ENCODE results near the gene TMEM151A. TPM values are rescaled to one million over a fixed set of nuclear protein-coding genes. Genes with fewer than 3 reads are reported as not detected.
"Not testable (repeated sequence)": the region's sequence is repeated elsewhere in the genome, so short reads cannot be mapped to it uniquely, and the experiment has no call there.

TMEM151A gene
- total and polyA plus RNA-seq, 5 experiments from 2014 or later, result 0.13 TPM; not detected in 4

- peak within 1 kb of the TSS; percentile 95 to 100 (median 99) for H3K27ac Mint-ChIP-seq
- POLR2A ChIA-PET, result interaction anchor here (0.6 to 6.7 kb wide), 18 partner anchors 14 to 1151 kb away, joined by 3 to 102 read pairs (median 5); partner anchors contain the start of genes BRMS1, CCDC85B, CD248 and CNIH2
- peaks cover 3 to 40% (median 7%) of the 10 kb centered on the region in 3 donors for H3K36me3 Mint-ChIP-seq
- DNase-seq (peak; percentile 98 to 100 (median 100)), ATAC-seq (peak; percentile 76 to 80)
- H3K27me3 Mint-ChIP-seq, result peaks cover 0 to 2% (median 0%) of the 10 kb centered on the region in 5 donors
- H3K4me1 Mint-ChIP-seq, result peaks cover 23 to 50% (median 45%) of the 10 kb centered on the region in 4 donors
- H3K4me3 Mint-ChIP-seq, result peak within 1 kb of the TSS; percentile 89 to 98 (median 94)
- H3K9me3 Mint-ChIP-seq, result peaks cover 0 to 2% (median 0%) of the 10 kb centered on the region in 9 donors
Observed at GRCh38 chr11:66268244-66268951, 23.3 kb upstream of the TMEM151A start, which contains the start of gene RAB1B. Gene RAB1B, plus strand, starts transcription at chr11:66268639. Its CDS starts 41 bp downstream, at chr11:66268680.

DNA sequence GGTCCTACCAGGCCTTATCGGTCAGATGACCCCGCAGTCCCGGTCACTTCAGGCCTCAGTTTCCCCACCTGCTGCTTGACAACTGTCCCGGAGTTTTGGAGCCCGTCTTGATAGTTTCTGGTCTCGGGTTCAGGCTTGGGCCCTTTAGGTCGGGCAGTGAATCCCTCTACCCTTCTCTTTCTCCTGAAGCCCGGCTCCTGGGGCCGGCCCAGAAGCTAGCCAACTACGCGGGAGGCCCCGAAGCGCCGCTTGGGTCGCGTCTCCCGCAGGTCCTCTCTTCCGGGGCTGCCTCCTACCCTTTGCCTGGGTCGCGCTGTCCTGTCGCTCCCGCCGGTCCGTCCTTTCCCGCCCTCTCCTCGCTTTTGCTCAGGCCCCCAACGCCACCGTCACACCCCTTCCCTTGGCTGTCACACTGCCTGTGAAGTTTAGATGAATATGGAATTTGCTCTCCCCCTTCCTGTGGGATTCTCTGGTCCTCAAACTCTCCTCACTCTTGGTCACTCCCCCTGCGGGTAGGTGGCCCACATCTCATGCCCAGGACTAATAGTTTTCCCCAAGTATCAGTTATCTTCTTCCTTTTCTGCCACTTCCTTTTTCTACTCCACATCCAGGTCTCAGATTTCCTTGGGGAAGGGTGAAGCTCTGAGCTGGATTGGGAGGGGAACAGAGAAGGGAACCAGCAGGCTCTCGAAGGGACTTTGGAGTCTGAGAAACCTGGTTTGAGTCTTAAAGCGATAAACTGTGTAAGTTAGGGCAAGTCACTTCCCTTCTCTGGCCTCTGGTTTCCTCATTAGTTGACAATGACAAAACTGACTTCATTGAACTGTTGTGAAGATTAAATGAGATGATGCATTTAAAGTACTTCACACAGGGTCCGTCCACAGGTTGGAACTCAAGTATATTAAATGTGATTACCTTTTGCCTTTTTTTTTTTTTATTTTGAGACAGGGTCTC is 22.5 kb upstream of the TMEM151A start:
- H3K4me1 Mint-ChIP-seq, result peaks cover 27 to 54% (median 48%) of the 10 kb centered on the region in 4 donors
- peaks cover 0 to 2% (median 0%) of the 10 kb centered on the region in 5 donors for H3K27me3 Mint-ChIP-seq
- peaks cover 0 to 2% (median 0%) of the 10 kb centered on the region in 9 donors for H3K9me3 Mint-ChIP-seq
- POLR2A ChIA-PET, result interaction anchor here (0.6 to 6.7 kb wide), 11 partner anchors 13 to 1074 kb away, joined by 3 to 102 read pairs (median 4); partner anchors contain the start of genes CCDC85B, CNIH2, PCNX3 and RELA
- DNase-seq, result no peak
- H3K27ac Mint-ChIP-seq, result peak overlapping the region; percentile 95 to 100 (median 98)
- peaks cover 3 to 47% (median 8%) of the 10 kb centered on the region in 3 donors for H3K36me3 Mint-ChIP-seq
- peak overlapping the region; percentile 89 to 98 (median 94) for H3K4me3 Mint-ChIP-seq
- no peak for ATAC-seq

DNA sequence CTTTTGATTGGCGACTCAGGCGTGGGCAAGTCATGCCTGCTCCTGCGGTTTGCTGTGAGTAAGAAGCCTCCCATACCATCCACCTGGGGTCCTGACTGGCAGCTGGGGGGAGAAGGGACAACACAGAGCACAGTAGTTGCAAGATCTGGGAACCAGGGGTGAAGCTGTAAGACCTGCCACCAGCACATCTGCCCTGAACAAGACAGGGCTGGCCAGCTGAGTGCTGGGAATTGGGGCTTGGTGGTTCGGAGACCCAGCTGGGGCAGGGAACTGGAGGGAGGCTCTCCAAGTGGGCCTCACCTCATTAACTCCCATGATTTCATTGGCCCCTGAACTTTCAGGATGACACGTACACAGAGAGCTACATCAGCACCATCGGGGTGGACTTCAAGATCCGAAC is 19.9 kb upstream of the TMEM151A start:
- POLR2A ChIA-PET, result interaction anchor here (0.5 to 0.6 kb wide), 2 partner anchors 53 to 203 kb away, joined by 3 read pairs; no protein-coding TSS in a partner anchor
- ATAC-seq, result no peak
- no peak for DNase-seq
- H3K27me3 Mint-ChIP-seq, result peaks cover 0 to 2% (median 0%) of the 10 kb centered on the region in 5 donors
- H3K9me3 Mint-ChIP-seq, result peaks cover 0 to 2% (median 0%) of the 10 kb centered on the region in 9 donors
- H3K27ac Mint-ChIP-seq, result peak overlapping the region in 5 of 10 donors; percentile 24 to 82 (median 78)
- H3K4me3 Mint-ChIP-seq, result peak overlapping the region in 4 of 10 donors; percentile 6 to 80 (median 43)
- H3K4me1 Mint-ChIP-seq, result peaks cover 27 to 52% (median 51%) of the 10 kb centered on the region in 4 donors
- peaks cover 2 to 60% (median 8%) of the 10 kb centered on the region in 3 donors for H3K36me3 Mint-ChIP-seq

- Mint-ChIP-seq H3K27me3 (peaks cover 0 to 2% (median 0%) of the 10 kb centered on the region in 5 donors), H3K36me3 (peaks cover 2 to 60% (median 8%) of the 10 kb centered on the region in 3 donors), H3K9me3 (peaks cover 0 to 2% (median 0%) of the 10 kb centered on the region in 9 donors), H3K4me1 (peaks cover 26 to 53% (median 51%) of the 10 kb centered on the region in 4 donors), H3K4me3 (peak overlapping the region in 4 of 10 donors; percentile 11 to 80 (median 50)), H3K27ac (peak overlapping the region in 5 of 10 donors; percentile 29 to 89 (median 63))
- ATAC-seq (no peak), DNase-seq (no peak)
- POLR2A ChIA-PET, result no interaction called here
Observed at GRCh38 chr11:66272596-66272995, 19.1 kb upstream of the TMEM151A start.

DNA sequence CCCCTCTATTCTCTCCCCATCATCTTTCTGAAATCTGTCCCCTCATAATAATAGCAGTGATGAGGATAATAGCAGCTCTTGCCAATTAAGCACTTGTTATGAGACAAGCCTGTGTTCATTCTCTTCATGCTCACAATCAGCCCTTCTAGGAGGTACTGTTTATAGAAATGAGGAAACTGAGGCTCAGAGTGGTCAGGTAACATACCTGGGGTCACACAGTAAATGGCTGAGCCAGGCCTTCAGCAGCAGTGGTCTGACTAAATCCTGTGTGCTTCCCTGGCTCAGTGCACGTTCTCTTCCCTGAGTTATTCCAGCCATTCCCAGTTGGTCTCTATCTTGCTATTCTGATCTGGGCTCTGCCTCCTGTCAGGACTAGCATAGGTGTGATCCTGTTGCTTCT is 17.5 kb upstream of the TMEM151A start:
- Mint-ChIP-seq H3K9me3 (no peaks in the 10 kb centered on the region), H3K27me3 (peaks cover 0 to under 1% (median 0%) of the 10 kb centered on the region in 5 donors), H3K36me3 (peaks cover 2 to 60% (median 6%) of the 10 kb centered on the region in 3 donors), H3K27ac (peak overlapping the region in 3 of 10 donors; percentile 1 to 87 (median 51)), H3K4me3 (peak overlapping the region in 1 of 10 donors; percentile 48), H3K4me1 (peaks cover 21 to 55% (median 51%) of the 10 kb centered on the region in 4 donors)
- no peak for DNase-seq
- ATAC-seq, result no peak
- POLR2A ChIA-PET, result no interaction called here

- DNase-seq, result no peak
- H3K27ac Mint-ChIP-seq, result peak overlapping the region in 2 of 10 donors; percentile 37 to 41
- POLR2A ChIA-PET, result no interaction called here
- H3K36me3 Mint-ChIP-seq, result peaks cover 2 to 57% (median 3%) of the 10 kb centered on the region in 3 donors
- peaks cover 17 to 51% (median 43%) of the 10 kb centered on the region in 4 donors for H3K4me1 Mint-ChIP-seq
- no peak overlapping the region for H3K4me3 Mint-ChIP-seq
- H3K9me3 Mint-ChIP-seq, result no peaks in the 10 kb centered on the region
- no peaks in the 10 kb centered on the region for H3K27me3 Mint-ChIP-seq
- ATAC-seq, result no peak
Observed at GRCh38 chr11:66275396-66275795, 16.3 kb upstream of the TMEM151A start.

DNA sequence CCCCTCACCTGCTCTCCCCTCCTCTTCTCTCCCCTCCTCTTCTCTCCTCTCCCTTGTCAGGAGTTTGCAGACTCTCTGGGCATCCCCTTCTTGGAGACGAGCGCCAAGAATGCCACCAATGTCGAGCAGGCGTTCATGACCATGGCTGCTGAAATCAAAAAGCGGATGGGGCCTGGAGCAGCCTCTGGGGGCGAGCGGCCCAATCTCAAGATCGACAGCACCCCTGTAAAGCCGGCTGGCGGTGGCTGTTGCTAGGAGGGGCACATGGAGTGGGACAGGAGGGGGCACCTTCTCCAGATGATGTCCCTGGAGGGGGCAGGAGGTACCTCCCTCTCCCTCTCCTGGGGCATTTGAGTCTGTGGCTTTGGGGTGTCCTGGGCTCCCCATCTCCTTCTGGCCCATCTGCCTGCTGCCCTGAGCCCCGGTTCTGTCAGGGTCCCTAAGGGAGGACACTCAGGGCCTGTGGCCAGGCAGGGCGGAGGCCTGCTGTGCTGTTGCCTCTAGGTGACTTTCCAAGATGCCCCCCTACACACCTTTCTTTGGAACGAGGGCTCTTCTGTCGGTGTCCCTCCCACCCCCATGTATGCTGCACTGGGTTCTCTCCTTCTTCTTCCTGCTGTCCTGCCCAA is 15.6 kb upstream of the TMEM151A start:
- H3K9me3 Mint-ChIP-seq, result no peaks in the 10 kb centered on the region

GRCh38 chr11:66276619-66277018 is 15.1 kb upstream of the TMEM151A start:
- H3K36me3 Mint-ChIP-seq, result peaks cover 2 to 48% (median 3%) of the 10 kb centered on the region in 3 donors
- not testable (repeated sequence) for H3K9me3 Mint-ChIP-seq, ATAC-seq, DNase-seq, H3K27me3 Mint-ChIP-seq
- H3K4me1 Mint-ChIP-seq, result peaks cover 14 to 50% (median 42%) of the 10 kb centered on the region in 4 donors
- peak overlapping the region in 3 of 10 donors; percentile 30 to 42 (median 32) for H3K4me3 Mint-ChIP-seq
- peak overlapping the region in 6 of 10 donors; percentile 9 to 86 (median 61) for H3K27ac Mint-ChIP-seq
- POLR2A ChIA-PET, result interaction anchor here (1.5 to 11.2 kb wide), 2 partner anchors 9 to 12 kb away, joined by 5 to 102 read pairs; partner anchors contain the start of genes RAB1B and YIF1A

More for the DNA sequence above, 15.6 kb upstream of the TMEM151A start:
- H3K27me3 Mint-ChIP-seq, result peaks cover 0 to 3% (median 0%) of the 10 kb centered on the region in 5 donors
- H3K4me3 Mint-ChIP-seq, result no peak overlapping the region
- DNase-seq (no peak), ATAC-seq (no peak)
- H3K36me3 Mint-ChIP-seq, result peaks cover 2 to 52% (median 3%) of the 10 kb centered on the region in 3 donors
- peaks cover 14 to 45% (median 39%) of the 10 kb centered on the region in 4 donors for H3K4me1 Mint-ChIP-seq
- POLR2A ChIA-PET, result no interaction called here
- H3K27ac Mint-ChIP-seq, result peak overlapping the region in 3 of 10 donors; percentile 37 to 57 (median 40)

DNA sequence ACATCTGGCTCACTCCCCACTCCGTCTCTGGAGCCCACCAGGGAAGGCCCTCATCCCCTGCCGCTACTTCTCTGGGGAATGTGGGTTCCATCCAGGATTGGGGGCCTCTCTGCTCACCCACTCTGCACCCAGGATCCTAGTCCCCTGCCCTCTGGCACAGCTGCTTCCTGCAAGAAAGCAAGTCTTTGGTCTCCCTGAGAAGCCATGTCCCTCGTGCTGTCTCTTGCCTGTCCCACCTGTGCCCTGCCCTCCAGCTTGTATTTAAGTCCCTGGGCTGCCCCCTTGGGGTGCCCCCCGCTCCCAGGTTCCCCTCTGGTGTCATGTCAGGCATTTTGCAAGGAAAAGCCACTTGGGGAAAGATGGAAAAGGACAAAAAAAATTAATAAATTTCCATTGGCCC is 14.6 kb upstream of the TMEM151A start:
- not testable (repeated sequence) for H3K9me3 Mint-ChIP-seq, ATAC-seq, H3K27me3 Mint-ChIP-seq, DNase-seq
- peaks cover 16 to 55% (median 41%) of the 10 kb centered on the region in 4 donors for H3K4me1 Mint-ChIP-seq
- H3K4me3 Mint-ChIP-seq, result peak overlapping the region in 9 of 10 donors; percentile 15 to 69 (median 37)
- peak overlapping the region in 6 of 10 donors; percentile 53 to 86 (median 62) for H3K27ac Mint-ChIP-seq
- POLR2A ChIA-PET, result interaction anchor here (1.1 to 11.2 kb wide), 3 partner anchors 9 to 15 kb away, joined by 3 to 102 read pairs (median 5); partner anchors contain the start of genes RAB1B and YIF1A
- H3K36me3 Mint-ChIP-seq, result peaks cover 2 to 43% (median 3%) of the 10 kb centered on the region in 3 donors

DNA sequence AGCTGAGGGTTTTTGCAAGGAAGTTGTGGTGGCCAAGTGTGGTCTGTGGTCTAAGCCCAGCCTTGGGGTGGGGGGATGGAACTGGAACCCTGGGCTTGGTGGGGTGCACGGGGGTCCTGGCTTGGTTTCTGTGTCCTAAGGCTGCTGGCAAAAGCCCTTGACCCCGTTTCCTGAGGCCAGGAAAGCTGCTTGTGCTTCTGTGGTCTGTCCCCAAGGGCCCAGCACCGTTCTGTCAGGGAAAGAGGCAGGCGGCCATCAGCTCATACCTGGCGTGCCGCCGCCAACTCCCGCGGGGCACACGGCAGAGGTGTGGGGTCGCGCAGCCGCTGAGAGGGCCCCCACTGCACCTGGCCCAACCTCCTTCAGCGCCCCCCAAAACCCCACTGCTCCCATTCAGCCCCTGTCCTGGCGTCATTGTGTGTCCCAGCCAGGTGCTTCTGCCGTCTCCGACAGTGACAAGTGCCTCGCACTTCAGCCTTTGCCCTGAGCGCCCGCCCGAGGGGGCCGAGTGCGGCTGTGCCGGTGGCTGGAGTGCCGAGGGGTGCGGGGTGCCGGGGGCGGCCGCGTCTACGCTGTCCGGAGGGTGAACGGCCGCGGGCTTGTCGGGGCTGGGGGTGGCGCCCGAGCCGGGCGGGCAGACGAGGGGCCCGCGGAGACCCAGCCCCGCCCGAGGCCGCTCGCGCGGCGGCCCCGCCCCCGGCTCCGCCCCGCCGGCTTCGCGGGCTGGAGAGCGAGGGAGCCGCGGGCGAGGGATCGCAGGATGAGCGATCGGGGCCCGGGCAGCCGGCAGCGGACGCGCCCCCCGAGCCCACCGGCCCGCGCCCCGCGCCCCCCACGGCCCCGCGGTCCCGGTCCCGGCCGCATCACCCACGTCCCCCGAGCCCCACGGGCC is 14.0 kb upstream of the TMEM151A start, which contains the start of gene CNIH2:
Gene CNIH2, plus strand, starts transcription at position 705 of the 892 bp plus-strand sequence. CDS start 282 bp downstream, outside the sequence.
- POLR2A ChIA-PET, result interaction anchor here (1.1 to 11.2 kb wide), 3 partner anchors 10 to 15 kb away, joined by 3 to 102 read pairs (median 5); partner anchors contain the start of genes RAB1B and YIF1A
- ATAC-seq (peak; percentile 37 to 50), DNase-seq (peak in 7 of 10 donors; percentile 30 to 66 (median 49))
- Mint-ChIP-seq H3K4me1 (peaks cover 15 to 57% (median 41%) of the 10 kb centered on the region in 4 donors), H3K27me3 (peaks cover 0 to 3% (median 0%) of the 10 kb centered on the region in 5 donors), H3K36me3 (peaks cover 2 to 37% (median 3%) of the 10 kb centered on the region in 3 donors), H3K9me3 (no peaks in the 10 kb centered on the region), H3K27ac (peak within 1 kb of the TSS in 8 of 10 donors; percentile 62 to 93 (median 78)), H3K4me3 (peak within 1 kb of the TSS; percentile 48 to 80 (median 66))
